M059J (cell line): ENCODE data around the gene OPN5. TPM values are rescaled to one million over a fixed set of nuclear protein-coding genes. Genes with fewer than 3 reads are reported as not detected.

ENCODE experiments used
- DNase-seq: peaks from one replicate; pipeline ENCODE4 v3.0.0-alpha.2; 2012; ENCODE audit warnings: low read depth
- total RNA-seq: library from RNA; depleted of rRNA; stranded (reverse); fragments of >200 nt; shearing (Covaris generic); gene quantifications from 2 replicates; pipeline ENCODE4 v1.2.3, GENCODE V29; 2014; rRNA removed

OPN5 gene
- total RNA-seq, 1 experiment from 2014 or later, result not detected

DNA sequence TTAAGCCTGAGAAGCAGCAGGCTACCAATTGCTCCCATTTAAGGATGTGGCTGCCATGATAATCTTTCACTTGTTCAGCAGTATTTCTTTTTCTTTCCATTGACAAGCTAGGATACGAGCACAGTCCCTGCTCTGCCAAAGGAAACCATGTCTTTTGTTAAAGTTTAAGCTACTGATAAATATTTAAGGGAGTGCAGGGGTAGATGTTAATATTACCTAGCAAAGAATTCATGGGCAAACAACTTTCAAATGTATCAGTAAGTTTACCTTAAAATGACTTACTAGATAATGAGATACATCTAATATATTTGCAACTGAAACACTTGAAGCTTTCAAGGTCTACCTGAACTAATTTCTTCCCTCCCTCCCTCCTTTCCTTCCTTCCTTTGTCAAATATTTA lies 77.3 kb downstream of the OPN5 start:
- no peak for DNase-seq

DNA sequence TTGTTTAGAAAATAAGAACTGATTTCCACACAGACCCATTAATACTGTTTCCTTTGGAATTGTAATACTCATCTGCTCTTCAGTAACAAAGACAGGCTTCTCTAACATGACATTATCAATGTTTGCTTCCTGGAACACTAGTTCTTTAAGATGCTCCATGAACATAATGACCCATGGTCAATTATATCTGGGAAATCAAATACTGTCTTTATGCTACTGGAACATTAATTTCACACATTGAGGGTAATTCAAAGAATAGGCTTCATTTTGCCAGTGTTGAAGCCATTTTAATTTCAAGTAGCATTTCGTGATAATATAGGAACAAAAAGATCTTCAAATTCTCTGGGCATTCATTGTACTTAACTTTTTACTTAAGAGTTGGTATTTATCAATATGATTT lies 80.9 kb downstream of the OPN5 start:
- no peak for DNase-seq

DNA sequence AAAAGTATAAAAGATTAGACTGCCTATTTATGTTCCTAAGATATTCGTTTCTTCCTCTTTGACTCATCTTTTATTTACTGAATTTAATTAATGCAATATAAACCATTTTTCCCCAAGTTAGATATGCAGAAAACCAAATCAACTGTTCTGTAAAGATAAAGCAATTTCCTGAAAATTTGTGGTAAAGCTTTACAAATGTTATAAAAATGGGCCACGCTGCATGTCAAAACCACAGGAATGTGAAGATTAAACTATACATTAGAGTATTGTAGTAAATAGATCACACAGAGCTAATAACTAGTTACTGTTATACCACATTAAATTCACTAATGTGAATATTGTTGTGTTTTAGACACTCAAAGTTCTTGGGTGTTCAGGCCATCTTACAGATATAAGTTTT lies 83.4 kb downstream of the OPN5 start:
- no peak for DNase-seq

DNA sequence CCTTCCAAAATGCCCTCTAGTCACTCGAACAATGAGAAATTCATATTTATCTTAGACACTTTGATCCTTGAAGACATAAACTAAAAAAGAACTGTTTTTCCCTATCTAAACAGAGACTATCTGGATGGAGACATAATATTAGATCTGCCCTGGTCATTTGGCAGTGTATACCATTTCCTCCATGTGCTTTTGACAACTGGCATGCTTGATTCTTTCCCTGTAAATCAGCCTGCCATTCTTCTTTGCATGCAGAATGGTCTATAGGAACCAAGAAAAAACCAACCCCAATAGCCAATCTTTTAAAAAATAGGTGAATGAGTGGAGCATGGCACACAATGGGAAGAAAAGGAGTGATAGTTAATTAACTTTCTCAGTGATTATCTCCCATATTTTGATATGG lies 93.8 kb downstream of the OPN5 start:
- DNase-seq, result no peak

Other genes with a start within 250 kb of the OPN5 start
- gene ADGRF4, start 83.5 kb upstream of the OPN5 start, total RNA-seq, result 0.27 and 0.37 TPM in 2 replicates